Measurements from ENCODE around the gene ERAP2.
A peak's percentile ranks its signal among the peaks of the same experiment; 100 is the strongest.

The ERAP2 gene

GRCh38 chr5:96919754-96920197 is 43.5 kb downstream of the ERAP2 start:
- Histone ChIP-seq H2BK5ac (ENCODE audit: low read depth, low read length, poor library complexity, severe bottlenecking) (no peak overlapping the region), H2AK5ac (ENCODE audit: low read length, severe bottlenecking) (no peak overlapping the region), H3K9me3 (ENCODE audit: control insufficient read depth, low read length) (no peaks in the 10 kb centered on the region), H3K18ac (ENCODE audit: low read depth in 1 of 2, low read length in 2 of 2) (no peak overlapping the region), H4K91ac (ENCODE audit: low read length) (no peak overlapping the region), H3K4me2 (ENCODE audit: low read length, poor library complexity, severe bottlenecking) (no peak overlapping the region), H3K79me1 (replicated peaks; ENCODE audit: low read length, poor library complexity, severe bottlenecking) (peaks cover 2% of the 10 kb centered on the region), H3K27me3 (ENCODE audit: control insufficient read depth in 1 of 2, insufficient read depth in 1 of 2, low read length in 2 of 2) (no peaks in the 10 kb centered on the region), H3K9ac (ENCODE audit: low read length) (no peak overlapping the region), H3K4me3 (ENCODE audit: insufficient read depth in 1 of 2, low read depth in 1 of 2, low read length in 2 of 2) (no peak overlapping the region), H2BK120ac (ENCODE audit: low read depth, low read length) (no peak overlapping the region), H2BK12ac (ENCODE audit: low read length in 2 of 2) (no peak overlapping the region), H2BK15ac (ENCODE audit: low read depth, poor library complexity, severe bottlenecking) (no peak overlapping the region), H4K8ac (ENCODE audit: low read length) (no peak overlapping the region), H3K14ac (ENCODE audit: low read length in 2 of 2) (no peak overlapping the region), H3K4ac (ENCODE audit: low read depth in 1 of 2, low read length in 2 of 2) (no peak overlapping the region), H2AFZ (ENCODE audit: low read depth, low read length) (no peak overlapping the region), H3K27ac (ENCODE audit: low read length, poor library complexity, severe bottlenecking) (no peak overlapping the region), H3K4me1 (ENCODE audit: control insufficient read depth, insufficient read depth, low read depth, low read length) (peaks cover 1% of the 10 kb centered on the region), H3K36me3 (ENCODE audit: control insufficient read depth in 1 of 2, insufficient read depth in 2 of 2, low read depth in 1 of 2, low read length in 2 of 2) (peaks cover 0 to 27% of the 10 kb centered on the region in 2 experiments), H3K23ac (ENCODE audit: low read length in 2 of 2) (no peak overlapping the region)
- WGBS, result 76% methylated on average over 4 of the region's 4 CpGs
- DNase-seq, result no peak

GRCh38 chr5:96920744-96921355 is 44.5 kb downstream of the ERAP2 start:
- 75% methylated on average over 2 of the region's 3 CpGs for WGBS
- Histone ChIP-seq H3K23ac (ENCODE audit: low read length in 2 of 2) (no peak overlapping the region), H2AK5ac (ENCODE audit: low read length, severe bottlenecking) (no peak overlapping the region), H3K14ac (ENCODE audit: low read length in 2 of 2) (no peak overlapping the region), H3K27ac (ENCODE audit: low read length, poor library complexity, severe bottlenecking) (no peak overlapping the region), H3K4me1 (ENCODE audit: control insufficient read depth, insufficient read depth, low read depth, low read length) (peaks cover 1% of the 10 kb centered on the region), H2BK5ac (ENCODE audit: low read depth, low read length, poor library complexity, severe bottlenecking) (no peak overlapping the region), H4K91ac (ENCODE audit: low read length) (no peak overlapping the region), H3K79me1 (replicated peaks; ENCODE audit: low read length, poor library complexity, severe bottlenecking) (peaks cover 2% of the 10 kb centered on the region), H3K36me3 (ENCODE audit: control insufficient read depth in 1 of 2, insufficient read depth in 2 of 2, low read depth in 1 of 2, low read length in 2 of 2) (peaks cover 0 to 20% of the 10 kb centered on the region in 2 experiments), H4K8ac (ENCODE audit: low read length) (no peak overlapping the region), H3K9me3 (ENCODE audit: control insufficient read depth, low read length) (no peaks in the 10 kb centered on the region), H3K27me3 (ENCODE audit: control insufficient read depth in 1 of 2, insufficient read depth in 1 of 2, low read length in 2 of 2) (no peaks in the 10 kb centered on the region), H2BK12ac (ENCODE audit: low read length in 2 of 2) (no peak overlapping the region), H2AFZ (ENCODE audit: low read depth, low read length) (no peak overlapping the region), H2BK120ac (ENCODE audit: low read depth, low read length) (no peak overlapping the region), H3K18ac (ENCODE audit: low read depth in 1 of 2, low read length in 2 of 2) (no peak overlapping the region), H2BK15ac (ENCODE audit: low read depth, poor library complexity, severe bottlenecking) (no peak overlapping the region), H3K9ac (ENCODE audit: low read length) (peak overlapping the region; percentile 40), H3K4me2 (ENCODE audit: low read length, poor library complexity, severe bottlenecking) (no peak overlapping the region), H3K4ac (ENCODE audit: low read depth in 1 of 2, low read length in 2 of 2) (no peak overlapping the region), H3K4me3 (ENCODE audit: insufficient read depth in 1 of 2, low read depth in 1 of 2, low read length in 2 of 2) (no peak overlapping the region)
- no peak for DNase-seq

- no peak overlapping the region for H3K9ac ChIP-seq (ENCODE audit: low read length)
- peaks cover 1% of the 10 kb centered on the region for H3K4me1 ChIP-seq (ENCODE audit: control insufficient read depth, insufficient read depth, low read depth, low read length)
- no peak overlapping the region for H2AK5ac ChIP-seq (ENCODE audit: low read length, severe bottlenecking)
- no peak overlapping the region for H2AFZ ChIP-seq (ENCODE audit: low read depth, low read length)
- no peak overlapping the region for H3K23ac ChIP-seq (ENCODE audit: low read length in 2 of 2)
- no peak overlapping the region for H3K4ac ChIP-seq (ENCODE audit: low read depth in 1 of 2, low read length in 2 of 2)
- no peaks in the 10 kb centered on the region for H3K9me3 ChIP-seq (ENCODE audit: control insufficient read depth, low read length)
- H3K27ac ChIP-seq (ENCODE audit: low read length, poor library complexity, severe bottlenecking), result no peak overlapping the region
- no peak overlapping the region for H4K91ac ChIP-seq (ENCODE audit: low read length)
- peaks cover 3% of the 10 kb centered on the region for H3K79me1 ChIP-seq (replicated peaks; ENCODE audit: low read length, poor library complexity, severe bottlenecking)
- no peak overlapping the region for H2BK12ac ChIP-seq (ENCODE audit: low read length in 2 of 2)
- no peak overlapping the region for H2BK15ac ChIP-seq (ENCODE audit: low read depth, poor library complexity, severe bottlenecking)
- no peak overlapping the region for H3K4me2 ChIP-seq (ENCODE audit: low read length, poor library complexity, severe bottlenecking)
- no peak overlapping the region for H3K18ac ChIP-seq (ENCODE audit: low read depth in 1 of 2, low read length in 2 of 2)
- no peak overlapping the region for H2BK120ac ChIP-seq (ENCODE audit: low read depth, low read length)
- H3K4me3 ChIP-seq (ENCODE audit: insufficient read depth in 1 of 2, low read depth in 1 of 2, low read length in 2 of 2), result no peak overlapping the region
- no peaks in the 10 kb centered on the region for H3K27me3 ChIP-seq (ENCODE audit: control insufficient read depth in 1 of 2, insufficient read depth in 1 of 2, low read length in 2 of 2)
- WGBS, result 97% methylated on average over 10 of the region's 12 CpGs
- DNase-seq, result no peak
- H3K14ac ChIP-seq (ENCODE audit: low read length in 2 of 2), result no peak overlapping the region
- no peak overlapping the region for H2BK5ac ChIP-seq (ENCODE audit: low read depth, low read length, poor library complexity, severe bottlenecking)
- H3K36me3 ChIP-seq (ENCODE audit: control insufficient read depth in 1 of 2, insufficient read depth in 2 of 2, low read depth in 1 of 2, low read length in 2 of 2), result peaks cover 0 to 10% of the 10 kb centered on the region in 2 experiments
- H4K8ac ChIP-seq (ENCODE audit: low read length), result no peak overlapping the region
Observed at GRCh38 chr5:96922499-96923244, 46.4 kb downstream of the ERAP2 start.

DNA sequence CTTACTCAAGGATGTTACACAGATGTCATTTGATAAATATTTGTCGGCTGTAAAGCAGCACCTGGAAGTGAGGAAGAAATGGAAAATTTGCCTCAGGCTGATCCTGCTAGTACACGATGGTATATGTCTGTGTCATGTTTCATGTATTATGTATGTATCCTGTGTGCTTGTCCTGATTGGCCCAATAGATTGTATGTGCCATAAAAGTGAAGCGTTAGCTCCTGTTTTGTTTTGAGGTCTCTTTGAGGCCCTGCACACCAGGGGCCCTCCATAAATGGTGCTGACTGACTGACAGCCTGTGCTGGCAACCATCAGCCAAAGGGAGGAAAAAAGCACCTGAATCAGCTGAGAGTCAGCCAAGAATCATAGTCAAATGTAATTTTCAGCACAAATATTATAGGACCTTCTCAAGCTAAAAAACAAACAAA is 47.7 kb downstream of the ERAP2 start:
- no peak overlapping the region for H3K23ac ChIP-seq (ENCODE audit: low read length in 2 of 2)
- no peak overlapping the region for H3K4ac ChIP-seq (ENCODE audit: low read depth in 1 of 2, low read length in 2 of 2)
- H3K4me2 ChIP-seq (ENCODE audit: low read length, poor library complexity, severe bottlenecking), result no peak overlapping the region
- H3K18ac ChIP-seq (ENCODE audit: low read depth in 1 of 2, low read length in 2 of 2), result no peak overlapping the region
- H4K8ac ChIP-seq (ENCODE audit: low read length), result no peak overlapping the region
- peaks cover 1% of the 10 kb centered on the region for H3K79me1 ChIP-seq (replicated peaks; ENCODE audit: low read length, poor library complexity, severe bottlenecking)
- peaks cover 0 to 1% of the 10 kb centered on the region in 2 experiments for H3K36me3 ChIP-seq (ENCODE audit: control insufficient read depth in 1 of 2, insufficient read depth in 2 of 2, low read depth in 1 of 2, low read length in 2 of 2)
- no peak overlapping the region for H2BK12ac ChIP-seq (ENCODE audit: low read length in 2 of 2)
- H4K91ac ChIP-seq (ENCODE audit: low read length), result no peak overlapping the region
- H2BK120ac ChIP-seq (ENCODE audit: low read depth, low read length), result no peak overlapping the region
- no peak overlapping the region for H3K14ac ChIP-seq (ENCODE audit: low read length in 2 of 2)
- no peak overlapping the region for H2BK15ac ChIP-seq (ENCODE audit: low read depth, poor library complexity, severe bottlenecking)
- H3K9ac ChIP-seq (ENCODE audit: low read length), result no peak overlapping the region
- no peak overlapping the region for H3K27ac ChIP-seq (ENCODE audit: low read length, poor library complexity, severe bottlenecking)
- H2BK5ac ChIP-seq (ENCODE audit: low read depth, low read length, poor library complexity, severe bottlenecking), result no peak overlapping the region
- WGBS, result 59% methylated on average over 3 of the region's 3 CpGs
- H2AFZ ChIP-seq (ENCODE audit: low read depth, low read length), result no peak overlapping the region
- no peaks in the 10 kb centered on the region for H3K9me3 ChIP-seq (ENCODE audit: control insufficient read depth, low read length)
- H3K27me3 ChIP-seq (ENCODE audit: control insufficient read depth in 1 of 2, insufficient read depth in 1 of 2, low read length in 2 of 2), result no peaks in the 10 kb centered on the region
- peaks cover 1% of the 10 kb centered on the region for H3K4me1 ChIP-seq (ENCODE audit: control insufficient read depth, insufficient read depth, low read depth, low read length)
- no peak overlapping the region for H2AK5ac ChIP-seq (ENCODE audit: low read length, severe bottlenecking)
- H3K4me3 ChIP-seq (ENCODE audit: insufficient read depth in 1 of 2, low read depth in 1 of 2, low read length in 2 of 2), result no peak overlapping the region
- DNase-seq, result no peak

Measured in mesenchymal stem cell (in vitro differentiated cells and primary cell).